H1 (cell line): ENCODE measurements around the gene TNRC6B. TPM values are rescaled to one million over a fixed set of nuclear protein-coding genes. Genes with fewer than 3 reads are reported as not detected.

Source experiments
- CTCF ChIA-PET: fragments of 300-600 bp; sonication (Branson Sonifier 250); formaldehyde crosslinking; loops from one replicate; lab custom pipeline; 2021; ENCODE audit not compliant: partially characterized antibody; lab: Charles Lee
- POLR2A ChIA-PET: fragments of 300-600 bp; sonication (Branson Sonifier 250); formaldehyde crosslinking; loops from one replicate; lab custom pipeline; 2021; ENCODE audit warnings: inconsistent platforms; ENCODE audit not compliant: partially characterized antibody; lab: Charles Lee
- DNase-seq, 2 experiments: peaks; one replicate each; pipeline versions ENCODE4 v3.0.0 to v3.0.0-alpha.2; 2010 to 2022; ENCODE audit warnings: low spot score in 2 of 2, low read depth in 1 of 2, mixed read lengths in 1 of 2
- FAIRE-seq: peaks from 2 replicates; lab custom pipeline; 2011; peaks lifted over from hg19 to GRCh38; lab: Jason Lieb, UNC
- H2AFZ ChIP-seq: 2 replicates; pipeline ENCODE4 v1.8.1; 2012; ENCODE audit warnings: low read length, inconsistent platforms
- H2AK5ac ChIP-seq: 2 replicates; pipeline ENCODE4 v1.6.1; 2013; ENCODE audit warnings: low read depth, low read length
- H2BK120ac ChIP-seq: replicated peaks from 2 replicates; pipeline ENCODE3; 2013; ENCODE audit warnings: low read depth, low read length, inconsistent platforms
- H2BK12ac ChIP-seq: 2 replicates; pipeline ENCODE4 v1.6.1; 2013; ENCODE audit warnings: low read depth, low read length
- H2BK15ac ChIP-seq: 2 replicates; pipeline ENCODE4 v1.6.1; 2013; ENCODE audit warnings: low read length
- H2BK20ac ChIP-seq: 2 replicates; pipeline ENCODE4 v1.6.1; 2013; ENCODE audit warnings: low read length
- H2BK5ac ChIP-seq: 2 replicates; pipeline ENCODE4 v1.6.1; 2013; ENCODE audit warnings: low read depth, low read length
- H3K14ac ChIP-seq: 2 replicates; pipeline ENCODE4 v1.6.1; 2013; ENCODE audit warnings: inconsistent platforms; ENCODE audit not compliant: insufficient read length
- H3K18ac ChIP-seq: 2 replicates; pipeline ENCODE4 v1.6.1; 2013; ENCODE audit warnings: low read length; ENCODE audit errors: extremely low read depth
- H3K23ac ChIP-seq: 2 replicates; pipeline ENCODE4 v1.6.1; 2013; ENCODE audit warnings: inconsistent platforms; ENCODE audit not compliant: insufficient read length
- H3K23me2 ChIP-seq: 2 replicates; pipeline ENCODE4 v1.6.1; 2013; ENCODE audit warnings: low read depth, low read length
- H3K27ac ChIP-seq: 2 replicates; pipeline ENCODE4 v1.6.1; 2011; ENCODE audit warnings: low read depth, low read length, inconsistent platforms
- H3K27me3 ChIP-seq, 4 experiments: replicated peaks in 1 of 4; 1 replicate in 1 of 4; 2 replicates in 3 of 4; pipeline versions ENCODE4 v1.6.1 to v1.8.1; 2011 to 2013; ENCODE audit warnings: low read length in 3 of 4, mild to moderate bottlenecking in 3 of 4, inconsistent platforms in 2 of 4, mixed read lengths in 2 of 4, moderate library complexity in 1 of 4; ENCODE audit not compliant: control insufficient read depth in 3 of 4, insufficient read depth in 3 of 4; ENCODE audit errors: extremely low read depth in 1 of 4
- H3K36me3 ChIP-seq, 4 experiments: 2 replicates each; pipeline versions ENCODE4 v1.6.1 to v1.8.1; 2011 to 2013; ENCODE audit warnings: mild to moderate bottlenecking in 4 of 4, low read length in 3 of 4, moderate library complexity in 2 of 4, control low read depth in 1 of 4, inconsistent platforms in 1 of 4; ENCODE audit not compliant: insufficient read depth in 4 of 4, control insufficient read depth in 2 of 4
- H3K4ac ChIP-seq: replicated peaks from 2 replicates; pipeline ENCODE3; 2013; ENCODE audit warnings: low read length, low read depth, mixed read lengths, inconsistent platforms; ENCODE audit not compliant: insufficient read length
- H3K4me1 ChIP-seq, 4 experiments: replicated peaks in 1 of 4; 1 replicate in 1 of 4; 2 replicates in 3 of 4; pipeline versions ENCODE4 v1.6.1 to v1.8.1; 2011 to 2013; ENCODE audit warnings: low read length in 3 of 4, inconsistent platforms in 2 of 4, mixed read lengths in 1 of 4; ENCODE audit not compliant: insufficient read depth in 4 of 4, control insufficient read depth in 3 of 4
- H3K4me2 ChIP-seq, 2 experiments: 2 replicates each; pipeline versions ENCODE4 v1.6.1 to v1.8.1; 2011 to 2013; ENCODE audit warnings: low read depth in 2 of 2, low read length in 2 of 2, control low read depth in 1 of 2, inconsistent platforms in 1 of 2, mild to moderate bottlenecking in 1 of 2; ENCODE audit not compliant: insufficient read depth in 1 of 2
- H3K4me3 ChIP-seq, 4 experiments: fragments of 200-600, 300-600 bp in 1 of 4; sonication (generic), shearing (Covaris generic), sonication (Bioruptor Twin) in 1 of 4; 2 replicates each; pipeline versions ENCODE4 v1.5.1 to v1.8.1; 2011 to 2016; ENCODE audit warnings: low read length in 4 of 4, low read depth in 3 of 4, control low read depth in 2 of 4, inconsistent platforms in 2 of 4, mild to moderate bottlenecking in 2 of 4, mixed read lengths in 1 of 4, moderate library complexity in 1 of 4; ENCODE audit not compliant: insufficient read depth in 2 of 4; ENCODE audit errors: extremely low read depth in 1 of 4
- H3K56ac ChIP-seq: replicated peaks from 2 replicates; pipeline ENCODE3; 2013; ENCODE audit warnings: low read depth, mild to moderate bottlenecking, mixed read lengths, low read length, inconsistent platforms; ENCODE audit not compliant: insufficient read length
- H3K79me1 ChIP-seq: 2 replicates; pipeline ENCODE4 v1.6.1; 2013; ENCODE audit warnings: low read depth, low read length, control low read depth
- H3K79me2 ChIP-seq, 2 experiments: 2 replicates each; pipeline versions ENCODE4 v1.6.1 to v1.8.1; 2012 to 2013; ENCODE audit warnings: low read length in 2 of 2, mild to moderate bottlenecking in 2 of 2, inconsistent platforms in 1 of 2; ENCODE audit not compliant: insufficient read depth in 2 of 2, control insufficient read depth in 1 of 2
- H3K9ac ChIP-seq, 4 experiments: replicated peaks in 1 of 4; 1 replicate in 1 of 4; 2 replicates in 3 of 4; pipeline versions ENCODE4 v1.6.1 to v1.8.1; 2011 to 2013; ENCODE audit warnings: low read depth in 3 of 4, low read length in 3 of 4, control low read depth in 2 of 4, mild to moderate bottlenecking in 2 of 4, moderate library complexity in 2 of 4, inconsistent platforms in 1 of 4; ENCODE audit errors: extremely low read depth in 1 of 4
- H3K9me3 ChIP-seq, 2 experiments: 2 replicates each; pipeline versions ENCODE4 v1.6.1 to v1.8.1; 2012 to 2013; ENCODE audit warnings: mild to moderate bottlenecking in 2 of 2, moderate library complexity in 2 of 2, control low read depth in 1 of 2, inconsistent platforms in 1 of 2, low read depth in 1 of 2, low read length in 1 of 2, mixed read lengths in 1 of 2; ENCODE audit not compliant: insufficient read depth in 2 of 2
- H4K20me1 ChIP-seq, 2 experiments: replicated peaks in 1 of 2; 2 replicates each; pipeline versions ENCODE3 to v1.8.1; 2011 to 2013; ENCODE audit warnings: inconsistent platforms in 2 of 2, low read length in 2 of 2, mild to moderate bottlenecking in 1 of 2; ENCODE audit not compliant: insufficient read depth in 2 of 2, control insufficient read depth in 1 of 2
- H4K5ac ChIP-seq: 2 replicates; pipeline ENCODE4 v1.6.1; 2013; ENCODE audit warnings: low read length, low read depth, mixed read lengths, inconsistent platforms; ENCODE audit not compliant: insufficient read length
- H4K8ac ChIP-seq: 2 replicates; pipeline ENCODE4 v1.8.0; 2013; ENCODE audit warnings: mild to moderate bottlenecking, moderate library complexity, low read length, inconsistent platforms; ENCODE audit not compliant: insufficient read depth; ENCODE audit errors: extremely low read depth
- H4K91ac ChIP-seq: replicated peaks from 2 replicates; pipeline ENCODE3; 2013; ENCODE audit warnings: low read length, mixed read lengths, inconsistent platforms; ENCODE audit not compliant: insufficient read length
- CBX8 ChIP-seq: fragments of 300-800, 300-1000 bp; sonication (generic); IDR thresholded peaks from 2 replicates; pipeline ENCODE4 v1.7.1; 2016; ENCODE audit warnings: low read depth, low read length, borderline replicate concordance
- NANOG ChIP-seq: IDR thresholded peaks from 2 replicates; pipeline ENCODE4 v1.6.1; 2011; ENCODE audit warnings: low read length, low read depth, mild to moderate bottlenecking, inconsistent platforms; ENCODE audit not compliant: insufficient read depth, poor library complexity, severe bottlenecking
- PHF8 ChIP-seq: fragments of 200-600 bp; sonication (generic); conservative IDR thresholded peaks from 2 replicates; pipeline ENCODE4 v1.7.1; 2012; ENCODE audit warnings: low read depth, mild to moderate bottlenecking, inconsistent platforms, low read length, moderate library complexity
- POLR2AphosphoS5 ChIP-seq: IDR thresholded peaks from 2 replicates; pipeline ENCODE4 v1.6.1; 2011; ENCODE audit warnings: low read depth, low read length
- RBBP5 ChIP-seq: IDR thresholded peaks from 2 replicates; pipeline ENCODE4 v1.7.1; 2012; ENCODE audit warnings: low read depth, mild to moderate bottlenecking, inconsistent platforms, low read length, moderate library complexity, borderline replicate concordance
- ZNF274 ChIP-seq: IDR thresholded peaks from 2 replicates; pipeline ENCODE4 v1.7.0; 2012; ENCODE audit warnings: low read length, borderline replicate concordance; ENCODE audit errors: extremely low read depth
- WGBS, 2 experiments: shearing (Covaris generic) in 1 of 2; methylation state at CpG; one replicate each; pipeline versions ENCODE4 v1.1.6 to v1.1.7; 2013 to 2015; ENCODE audit warnings: low lambda C conversion rate in 2 of 2, mixed read lengths in 2 of 2, inconsistent platforms in 1 of 2, low coverage in 1 of 2, missing lambda C conversion rate in 1 of 2; ENCODE audit not compliant: insufficient replicate concordance in 2 of 2, insufficient coverage in 1 of 2, insufficient read length in 1 of 2; ENCODE audit errors: extremely low coverage in 1 of 2, missing lambda C conversion rate in 1 of 2; 5-methylcytosine and 5-hydroxymethylcytosine counted together
- polyA plus RNA-seq, 7 experiments: library from polyadenylated mRNA; depleted of rRNA in 3 of 7; stranded (reverse) in 5 of 7; unstranded in 2 of 7; fragments of >200 nt in 5 of 7; fragments of 200-250 nt in 2 of 7; gene quantifications; 1 replicate in 5 of 7; 2 replicates in 1 of 7; 4 replicates in 1 of 7; pipeline versions ENCODE4 v1.2.1 to v1.2.3, GENCODE V29; 2011 to 2013; ENCODE audit warnings: missing spikeins in 2 of 7, mixed read lengths in 2 of 7
- total RNA-seq: library from RNA; stranded (reverse); fragmentation: NEBNext Ultra II Directional; extraction: Animal tissue kit (Norgen Biotek cat#: 25700); gene quantifications from 2 replicates; pipeline ENCODE4 v1.2.1, GENCODE V29; 2021

Gene TNRC6B
- total and polyA plus RNA-seq, 2 of the 8 experiments (the other 6 are each of a cell fraction or from before 2014, with no cell fraction given) = 12.5 to 48.9 TPM

DNA sequence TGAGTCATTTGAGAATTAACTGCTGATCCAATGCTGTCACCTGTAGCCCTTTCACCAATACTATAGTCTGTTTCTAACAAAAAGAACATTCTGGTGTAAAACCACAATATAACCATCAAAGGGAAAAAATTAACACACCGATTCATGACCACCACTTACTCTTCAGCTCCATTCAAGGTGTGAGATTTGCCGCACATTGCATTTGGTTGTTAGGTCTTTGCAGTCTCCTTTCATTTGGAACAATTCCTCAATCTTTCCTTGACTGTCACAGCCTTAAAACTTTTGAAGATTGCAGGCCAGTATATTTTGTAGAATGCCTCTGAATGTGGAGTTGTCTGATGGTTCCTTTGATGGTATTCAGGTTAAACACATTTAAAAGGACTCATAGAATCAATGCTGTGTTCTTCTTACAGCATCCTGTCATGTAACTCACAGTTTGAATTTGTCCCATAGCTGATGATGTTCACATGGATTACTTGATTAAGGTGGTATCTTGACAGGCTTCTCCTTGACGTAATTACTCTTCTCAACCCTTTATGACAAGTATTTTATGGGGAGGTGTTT, 63.6 kb downstream of the TNRC6B start:
- no peak overlapping the region for H4K91ac ChIP-seq
- no peak overlapping the region for H4K5ac ChIP-seq
- H3K56ac ChIP-seq = no peak overlapping the region
- H2AK5ac ChIP-seq = no peak overlapping the region
- H3K9me3 ChIP-seq = no peaks in the 10 kb centered on the region
- 92% methylated on average over 3 of the region's 3 CpGs; no CpG with 5 or more reads in 1 of the 2 experiments for WGBS, 2 experiments
- no peak overlapping the region for H2BK20ac ChIP-seq
- H2BK12ac ChIP-seq = no peak overlapping the region
- peaks cover 28 to 41% of the 10 kb centered on the region in 2 experiments for H4K20me1 ChIP-seq
- H3K23ac ChIP-seq = no peak overlapping the region
- no peak overlapping the region for H3K18ac ChIP-seq
- no peak overlapping the region for H2AFZ ChIP-seq
- H3K4me3 ChIP-seq = no peak overlapping the region
- H3K27me3 ChIP-seq = no peaks in the 10 kb centered on the region
- H4K8ac ChIP-seq = no peak overlapping the region
- no peak overlapping the region for H3K4me2 ChIP-seq
- ChIA-PET CTCF (interaction anchor here (0.7 kb wide), 2 partner anchors 15 to 1505 kb away, joined by 3 read pairs; no protein-coding TSS in a partner anchor), POLR2A (interaction anchor here (1.2 to 1.4 kb wide), 2 partner anchors 48 to 64 kb away, joined by 3 to 4 read pairs; no protein-coding TSS in a partner anchor)
- no peak for FAIRE-seq
- H3K27ac ChIP-seq = 0 out of 2 replicates have a peak overlapping the region, but pooled peaks have one; percentile 33
- peaks cover 21% of the 10 kb centered on the region for H3K79me1 ChIP-seq
- DNase-seq = no peak
- H3K36me3 ChIP-seq = no peaks in the 10 kb centered on the region
- TF ChIP-seq RBBP5 = no peak
- no peak for TF ChIP-seq POLR2AphosphoS5
- TF ChIP-seq PHF8 = no peak
- no peak for TF ChIP-seq CBX8
- TF ChIP-seq NANOG = no peak
- no peak for TF ChIP-seq ZNF274
- H2BK5ac ChIP-seq = no peak overlapping the region
- no peak overlapping the region for H3K14ac ChIP-seq
- H3K23me2 ChIP-seq = no peaks in the 10 kb centered on the region
- H3K79me2 ChIP-seq = peaks cover 23 to 93% of the 10 kb centered on the region in 2 experiments
- no peak overlapping the region for H3K4ac ChIP-seq
- H2BK15ac ChIP-seq = no peak overlapping the region
- no peak overlapping the region for H2BK120ac ChIP-seq
- H3K4me1 ChIP-seq = peaks cover 8 to 13% (median 13%) of the 10 kb centered on the region in 4 experiments
- no peak overlapping the region; a peak in 1 of 7 replicates for H3K9ac ChIP-seq
